MG63 (cell line): ENCODE measurements around the gene PNMA8B. TPM values are rescaled to one million over a fixed set of nuclear protein-coding genes. Genes with fewer than 3 reads are reported as not detected.

Experiments used
- DNase-seq: peaks from one replicate; pipeline ENCODE4 v3.0.0-alpha.2; 2020
- H3K27me3 ChIP-seq: fragments of 250-450 bp; sonication (Bioruptor Pico); 2 replicates; pipeline ENCODE4 v1.5.1; 2020; ENCODE audit warnings: mild to moderate bottlenecking, moderate library complexity
- H3K36me3 ChIP-seq: fragments of 250-450 bp; sonication (Bioruptor Pico); 2 replicates; pipeline ENCODE4 v1.5.1; 2020; ENCODE audit warnings: mild to moderate bottlenecking, moderate library complexity
- H3K4me3 ChIP-seq: fragments of 250-450 bp; sonication (Bioruptor Pico); 2 replicates; pipeline ENCODE4 v1.5.1; 2020; ENCODE audit warnings: mild to moderate bottlenecking, moderate library complexity
- H3K9me3 ChIP-seq: fragments of 250-450 bp; sonication (Bioruptor Pico); 2 replicates; pipeline ENCODE4 v1.5.1; 2020; ENCODE audit warnings: mild to moderate bottlenecking, moderate library complexity
- total RNA-seq: library from RNA; depleted of rRNA; stranded (reverse); fragments of >200 nt; shearing (Covaris generic); gene quantifications from 2 replicates; pipeline ENCODE4 v1.2.3, GENCODE V29; 2014; ENCODE audit warnings: low replicate concordance

Gene PNMA8B
- total RNA-seq, 1 experiment from 2014 or later = not detected

- no peaks in the 10 kb centered on the region for H3K9me3 ChIP-seq
- H3K4me3 ChIP-seq = no peak overlapping the region
- no peak for DNase-seq
- H3K27me3 ChIP-seq = no peaks in the 10 kb centered on the region
- H3K36me3 ChIP-seq = no peaks in the 10 kb centered on the region
Measured at GRCh38 chr19:46478356-46478986, 17.2 kb downstream of the PNMA8B start.

DNA sequence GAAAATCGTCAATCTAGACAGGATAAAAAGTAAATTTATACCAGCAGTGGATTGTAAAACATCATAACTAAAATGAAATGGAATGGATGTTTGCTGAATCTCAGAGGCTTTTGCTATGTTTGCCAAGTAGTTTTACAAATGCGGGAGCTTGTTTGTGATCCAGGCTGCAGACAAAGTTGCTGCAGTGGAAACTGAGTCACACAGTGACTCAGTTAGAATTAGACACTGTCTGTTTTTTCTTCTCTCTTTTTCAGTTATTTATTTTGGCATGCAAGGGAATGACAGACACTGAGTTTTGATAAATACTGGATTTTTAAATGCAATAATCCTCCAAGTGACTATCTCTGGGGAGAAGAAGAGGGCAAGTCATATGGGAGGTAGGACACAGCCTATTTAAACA lies 19.7 kb downstream of the PNMA8B start:
- no peaks in the 10 kb centered on the region for H3K9me3 ChIP-seq
- no peaks in the 10 kb centered on the region for H3K36me3 ChIP-seq
- no peaks in the 10 kb centered on the region for H3K27me3 ChIP-seq
- DNase-seq = peak; percentile 34
- no peak overlapping the region for H3K4me3 ChIP-seq

DNA sequence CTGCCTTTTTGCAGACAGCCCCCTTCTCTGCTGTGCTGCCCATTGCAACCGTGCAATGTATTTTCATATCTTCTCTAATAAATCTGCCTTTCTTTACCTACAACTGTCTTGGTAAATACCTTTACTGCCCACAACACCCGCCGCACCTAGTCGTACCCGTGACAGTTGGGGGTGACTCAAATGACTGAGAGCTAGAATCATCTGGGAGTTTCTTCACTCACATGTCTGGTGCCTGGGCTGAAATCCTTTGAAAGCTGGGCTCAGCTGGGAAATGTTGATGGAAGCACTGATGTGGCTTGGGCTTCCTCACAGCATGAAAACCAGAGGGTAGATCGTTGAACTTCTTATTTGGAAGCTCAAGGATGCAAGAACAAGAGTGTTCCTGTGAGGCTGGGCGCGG lies 21.5 kb downstream of the PNMA8B start:
- Histone ChIP-seq H3K36me3 (no peaks in the 10 kb centered on the region), H3K9me3 (no peaks in the 10 kb centered on the region), H3K27me3 (no peaks in the 10 kb centered on the region), H3K4me3 (no peak overlapping the region)
- DNase-seq = no peak

- Histone ChIP-seq H3K27me3 (no peaks in the 10 kb centered on the region), H3K4me3 (no peak overlapping the region), H3K36me3 (no peaks in the 10 kb centered on the region), H3K9me3 (no peaks in the 10 kb centered on the region)
- no peak for DNase-seq
Measured at GRCh38 chr19:46472592-46472991, 23.1 kb downstream of the PNMA8B start.

DNA sequence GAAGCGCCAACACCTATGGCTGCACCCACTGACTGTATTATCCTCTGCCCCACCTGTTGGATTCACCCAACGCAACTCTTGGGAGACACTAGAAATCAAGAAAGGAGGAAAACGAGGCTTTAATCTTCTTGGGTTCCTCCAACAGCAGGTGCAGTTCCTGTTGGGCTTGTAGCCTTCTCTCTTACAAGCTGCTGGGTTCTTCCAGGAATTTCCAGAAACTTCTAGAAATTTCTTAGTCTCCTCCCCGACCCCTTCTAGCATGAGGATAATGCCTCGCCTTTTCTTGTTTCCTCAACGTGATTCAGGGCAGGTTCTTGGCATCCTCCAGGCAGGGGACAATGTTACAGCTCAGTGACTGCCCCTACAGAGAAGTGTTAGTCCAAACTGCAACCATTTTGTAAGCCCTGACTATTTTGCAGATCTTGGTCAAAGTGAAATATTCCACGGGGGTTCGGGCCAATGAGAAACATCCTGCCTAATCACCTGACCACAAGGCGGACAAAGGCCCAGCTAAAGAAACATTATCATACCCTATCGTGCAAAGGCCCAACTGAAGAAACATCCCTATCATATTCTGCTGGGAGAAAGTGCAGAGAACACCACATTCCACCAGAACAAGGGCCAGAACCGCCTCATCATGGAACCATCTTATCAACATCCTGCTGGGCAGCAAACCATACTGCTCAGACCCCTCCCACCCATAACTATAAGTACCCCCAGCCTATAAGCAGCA lies 23.7 kb downstream of the PNMA8B start:
- no peaks in the 10 kb centered on the region for H3K36me3 ChIP-seq
- no peak for DNase-seq
- no peak overlapping the region for H3K4me3 ChIP-seq
- H3K27me3 ChIP-seq = no peaks in the 10 kb centered on the region
- H3K9me3 ChIP-seq = no peaks in the 10 kb centered on the region

- H3K36me3 ChIP-seq = no peaks in the 10 kb centered on the region
- H3K27me3 ChIP-seq = no peaks in the 10 kb centered on the region
- DNase-seq = peak; percentile 82
- no peak within 1 kb of the TSS for H3K4me3 ChIP-seq
- H3K9me3 ChIP-seq = no peaks in the 10 kb centered on the region
Measured at GRCh38 chr19:46471116-46471733, 24.4 kb downstream of the PNMA8B start, which contains the start of gene PNMA8A. Gene PNMA8A (minus strand): TSS chr19:46471563. CDS start chr19:46471035, 528 bp downstream.

DNA sequence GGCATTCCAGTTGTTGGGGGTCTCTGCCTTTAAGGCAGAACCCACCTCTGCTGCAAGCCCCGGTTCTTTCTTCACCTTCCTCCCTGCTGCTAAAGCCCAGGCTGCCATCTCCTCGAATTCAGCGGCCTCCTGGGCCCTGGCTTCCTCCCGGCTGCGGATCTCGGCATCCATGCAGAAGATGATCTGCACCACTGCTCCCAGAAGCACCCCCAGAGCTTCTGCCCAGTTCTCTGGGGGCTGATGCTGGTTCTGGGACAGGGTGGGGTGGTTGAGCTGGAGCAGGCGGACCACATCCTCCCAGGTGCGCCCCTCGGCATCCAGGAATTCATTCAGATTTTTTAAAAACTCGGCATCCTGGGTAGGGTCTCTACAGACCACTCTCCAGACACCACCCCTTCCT lies 25.3 kb downstream of the PNMA8B start:
- DNase-seq = no peak
- no peaks in the 10 kb centered on the region for H3K36me3 ChIP-seq
- H3K27me3 ChIP-seq = no peaks in the 10 kb centered on the region
- no peaks in the 10 kb centered on the region for H3K9me3 ChIP-seq
- H3K4me3 ChIP-seq = no peak overlapping the region

DNA sequence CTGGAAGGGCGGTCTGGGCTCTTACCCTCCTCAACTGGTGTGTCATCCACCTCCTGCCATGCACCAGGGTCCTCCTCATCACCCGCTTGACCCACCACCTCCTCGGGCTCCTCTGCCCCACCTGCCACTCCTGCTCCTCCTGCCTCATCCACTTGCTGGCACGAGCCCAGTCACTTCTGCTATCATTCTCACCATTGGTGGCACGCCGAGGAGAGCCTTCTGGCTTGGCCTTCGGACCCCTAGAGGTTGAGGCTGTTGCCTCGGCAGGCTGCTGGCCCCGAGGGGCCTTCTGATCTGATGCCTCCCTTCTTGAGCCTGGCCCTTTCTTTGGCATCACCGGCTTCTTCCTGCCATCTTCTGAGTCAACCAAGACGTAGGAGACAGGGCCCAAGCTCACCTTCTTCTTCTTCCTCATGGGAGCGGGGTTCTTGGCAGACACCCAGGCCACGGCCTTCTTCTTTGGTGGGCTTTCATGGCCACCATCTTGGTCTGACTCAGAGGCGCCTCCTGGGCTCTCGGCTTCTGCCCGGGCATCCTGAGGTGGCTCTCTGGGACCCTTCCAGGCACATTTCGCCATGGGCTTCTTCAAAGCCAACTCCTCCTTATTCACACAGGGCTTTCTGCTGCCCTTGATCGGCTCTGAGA lies 26.0 kb downstream of the PNMA8B start:
- Histone ChIP-seq H3K4me3 (no peak overlapping the region), H3K27me3 (no peaks in the 10 kb centered on the region), H3K36me3 (no peaks in the 10 kb centered on the region), H3K9me3 (no peaks in the 10 kb centered on the region)
- DNase-seq = no peak

GRCh38 chr19:46466536-46467196 lies 29.0 kb downstream of the PNMA8B start:
- no peaks in the 10 kb centered on the region for H3K27me3 ChIP-seq
- 0 out of 2 replicates have a peak overlapping the region, but pooled peaks have one; percentile 8 for H3K4me3 ChIP-seq
- H3K9me3 ChIP-seq = no peaks in the 10 kb centered on the region
- peak; percentile 85 for DNase-seq
- no peaks in the 10 kb centered on the region for H3K36me3 ChIP-seq

DNA sequence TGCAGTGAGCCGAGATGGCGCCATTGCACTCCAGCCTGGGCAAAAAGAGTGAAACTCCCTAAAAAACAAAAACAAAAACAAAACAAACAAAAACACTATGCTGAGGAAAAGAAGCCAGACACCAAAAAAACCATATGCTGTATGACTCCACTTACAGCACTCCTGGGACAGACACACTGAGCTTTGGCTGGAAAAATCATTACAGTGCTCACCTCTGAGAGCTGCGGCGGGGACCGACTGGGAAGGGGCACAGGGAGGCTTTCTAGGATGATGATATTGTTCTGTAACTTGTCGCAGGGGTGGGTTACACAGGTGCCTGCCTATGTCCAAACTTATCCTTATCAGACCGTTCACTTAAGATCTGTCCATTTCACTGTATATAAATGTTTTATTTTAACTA lies 32.2 kb downstream of the PNMA8B start:
- H3K36me3 ChIP-seq = no peaks in the 10 kb centered on the region
- no peak for DNase-seq
- H3K9me3 ChIP-seq = no peaks in the 10 kb centered on the region
- no peaks in the 10 kb centered on the region for H3K27me3 ChIP-seq
- no peak overlapping the region for H3K4me3 ChIP-seq

DNA sequence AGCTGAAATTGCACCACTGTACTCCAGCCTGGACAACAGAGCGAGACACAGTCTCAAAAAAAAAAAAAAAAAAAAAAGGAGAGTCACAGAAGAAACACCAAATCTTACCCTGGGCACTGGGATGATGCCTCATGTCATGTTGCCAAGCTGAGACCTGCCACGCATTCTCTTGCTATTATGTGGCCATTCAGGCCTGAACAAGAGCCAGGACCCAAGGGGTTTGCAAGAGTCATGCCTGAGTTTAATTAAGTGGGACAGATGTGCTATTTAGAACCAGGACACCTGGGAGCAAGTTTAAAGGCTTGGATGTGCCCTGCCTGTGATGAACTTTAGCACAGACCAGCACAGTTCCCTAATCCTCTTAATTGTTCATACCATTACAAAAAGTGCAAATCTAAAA lies 34.1 kb downstream of the PNMA8B start:
- peak; percentile 77 for DNase-seq
- H3K9me3 ChIP-seq = no peaks in the 10 kb centered on the region
- H3K27me3 ChIP-seq = no peaks in the 10 kb centered on the region
- no peak overlapping the region for H3K4me3 ChIP-seq
- H3K36me3 ChIP-seq = no peaks in the 10 kb centered on the region

- no peaks in the 10 kb centered on the region for H3K27me3 ChIP-seq
- H3K4me3 ChIP-seq = no peak overlapping the region
Measured at GRCh38 chr19:46460981-46461380, 34.7 kb downstream of the PNMA8B start.

GRCh38 chr19:46460055-46460454 lies 35.6 kb downstream of the PNMA8B start:
- Histone ChIP-seq H3K36me3 (no peaks in the 10 kb centered on the region), H3K9me3 (no peaks in the 10 kb centered on the region), H3K4me3 (no peak overlapping the region), H3K27me3 (no peaks in the 10 kb centered on the region)
- no peak for DNase-seq

More at GRCh38 chr19:46460981-46461380, 34.7 kb downstream of the PNMA8B start:
- Histone ChIP-seq H3K9me3 (no peaks in the 10 kb centered on the region), H3K36me3 (no peaks in the 10 kb centered on the region)
- DNase-seq = no peak

DNA sequence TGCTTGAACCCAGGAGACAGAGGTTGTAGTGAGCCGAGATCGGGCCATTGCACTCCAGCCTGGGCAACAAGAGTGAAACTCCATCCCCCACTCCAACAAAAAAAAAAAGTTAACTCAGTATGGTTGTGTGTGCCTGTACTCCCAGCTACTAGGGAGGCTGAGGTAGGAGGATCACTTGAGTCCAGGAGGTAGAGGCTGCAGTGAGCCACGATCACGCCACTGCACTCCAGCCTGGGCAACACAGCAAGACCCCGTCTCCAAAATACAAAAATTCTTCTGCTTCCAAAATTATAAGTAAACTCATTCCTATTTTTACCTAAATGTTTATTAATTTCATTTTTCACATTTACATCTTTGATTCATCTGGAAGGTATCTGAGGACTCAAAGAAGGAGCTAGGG lies 38.7 kb downstream of the PNMA8B start:
- no peak for DNase-seq
- H3K27me3 ChIP-seq = no peaks in the 10 kb centered on the region
- H3K36me3 ChIP-seq = no peaks in the 10 kb centered on the region
- H3K9me3 ChIP-seq = no peaks in the 10 kb centered on the region
- H3K4me3 ChIP-seq = no peak overlapping the region

GRCh38 chr19:46454244-46454643 lies 41.4 kb downstream of the PNMA8B start:
- Histone ChIP-seq H3K9me3 (peaks cover 4% of the 10 kb centered on the region), H3K36me3 (no peaks in the 10 kb centered on the region), H3K4me3 (no peak overlapping the region), H3K27me3 (no peaks in the 10 kb centered on the region)
- no peak for DNase-seq

DNA sequence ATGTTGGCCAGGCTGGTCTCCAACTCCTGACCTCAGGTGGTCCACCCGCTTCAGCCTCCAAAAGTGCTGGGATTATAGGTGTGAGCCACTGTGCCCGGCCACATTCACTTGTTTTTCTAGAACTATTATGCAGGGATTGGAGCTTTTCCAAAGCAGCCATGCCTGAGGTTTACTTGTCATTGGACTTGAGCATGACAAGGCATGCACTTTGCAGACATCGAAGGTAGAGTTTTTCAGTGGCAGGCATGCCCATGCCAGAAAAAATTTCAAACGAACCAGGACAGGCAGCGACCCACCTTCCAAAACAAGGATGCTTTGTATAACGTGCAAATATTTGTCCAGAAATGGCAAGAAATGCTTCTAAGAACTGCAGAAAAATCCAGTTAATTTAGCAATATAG lies 42.0 kb downstream of the PNMA8B start:
- H3K27me3 ChIP-seq = no peaks in the 10 kb centered on the region
- H3K9me3 ChIP-seq = peaks cover 6% of the 10 kb centered on the region
- H3K4me3 ChIP-seq = no peak overlapping the region
- DNase-seq = no peak
- no peaks in the 10 kb centered on the region for H3K36me3 ChIP-seq

DNA sequence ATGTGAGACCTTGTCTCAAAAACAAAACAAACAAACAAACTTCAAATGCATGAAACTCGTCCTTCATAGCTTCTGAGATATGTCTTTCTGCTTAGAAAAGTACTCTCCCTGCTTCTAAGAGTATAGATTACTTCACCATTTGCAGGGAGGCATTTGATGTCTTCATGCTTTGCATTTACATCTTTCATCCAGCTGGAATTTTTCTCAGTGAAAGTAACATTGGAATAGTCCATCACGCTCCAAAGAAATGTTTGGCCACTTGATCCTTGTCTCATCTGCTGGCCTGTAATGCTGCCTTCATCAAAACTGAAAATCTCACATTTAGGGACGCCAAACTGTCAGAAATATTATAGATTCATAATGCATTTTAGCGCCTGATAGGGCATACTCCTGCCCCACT lies 43.5 kb downstream of the PNMA8B start:
- peaks cover 6% of the 10 kb centered on the region for H3K9me3 ChIP-seq
- no peaks in the 10 kb centered on the region for H3K36me3 ChIP-seq
- no peaks in the 10 kb centered on the region for H3K27me3 ChIP-seq
- no peak overlapping the region for H3K4me3 ChIP-seq
- DNase-seq = no peak
